GM21528 (cell line): Measurements from ENCODE around the gene CALM3.
"Not testable (repeated sequence)": the region's sequence is repeated elsewhere in the genome, so short reads cannot be mapped to it uniquely, and the experiment has no call there.

Experiments used
- ATAC-seq: cut with Tn5 transposase; IDR thresholded peaks from one replicate; pipeline ENCODE4 v1.9.1; 2021; ENCODE audit warnings: mild to moderate bottlenecking, moderate library complexity; ENCODE audit not compliant: unreplicated experiment, low FRiP score

The CALM3 gene

GRCh38 chr19:46601318-46602224, at the start of gene CALM3:
TSS of gene CALM3 (plus strand) at chr19:46601330. CDS start at chr19:46601435, 105 bp downstream.
- no peak for ATAC-seq

DNA sequence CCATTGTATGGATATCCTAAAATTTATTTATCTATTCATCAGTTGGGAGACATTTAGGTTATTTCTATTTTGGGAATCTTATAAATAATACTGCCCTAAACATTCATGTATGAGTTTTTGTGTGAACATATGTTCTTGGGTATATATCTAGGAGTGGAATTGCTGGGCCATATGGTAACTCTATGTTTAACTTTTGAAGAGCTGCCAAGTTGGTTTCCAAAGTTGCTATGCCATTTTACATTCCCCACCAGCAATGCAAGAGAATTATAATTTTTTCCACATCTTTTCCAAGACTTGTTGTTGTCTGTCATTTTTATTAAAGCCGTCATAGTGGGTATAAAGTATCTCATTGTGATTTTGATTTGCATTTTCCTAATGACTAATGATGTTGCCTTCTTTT, 48.2 kb upstream of the CALM3 start:
- no peak for ATAC-seq

GRCh38 chr19:46554161-46554560, 47.0 kb upstream of the CALM3 start:
- no peak for ATAC-seq

GRCh38 chr19:46555628-46556280, 45.4 kb upstream of the CALM3 start:
- ATAC-seq: no peak

DNA sequence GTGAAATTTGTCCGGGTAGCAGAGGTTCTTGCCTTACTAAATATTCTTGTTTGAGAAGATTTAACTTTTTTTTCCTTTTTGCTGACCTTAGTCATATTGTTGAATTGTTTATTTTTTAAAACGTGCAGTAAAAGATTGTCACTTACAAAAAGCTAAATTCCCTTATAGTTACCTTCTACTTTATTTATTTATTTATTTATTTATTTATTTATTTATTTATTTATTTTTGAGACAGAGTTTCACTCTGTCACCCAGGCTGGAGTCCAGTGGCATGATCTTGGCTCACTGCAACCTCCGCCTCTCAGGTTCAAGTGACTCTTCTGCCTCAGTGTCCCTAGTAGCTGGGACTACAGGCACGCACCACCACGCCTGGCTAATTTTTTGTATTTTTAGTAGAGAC, 44.7 kb upstream of the CALM3 start:
- ATAC-seq: not testable (repeated sequence)

GRCh38 chr19:46559203-46559602, 41.9 kb upstream of the CALM3 start:
- no peak for ATAC-seq

- ATAC-seq: not testable (repeated sequence)
These were observed 41.5 kb upstream of the CALM3 start for GRCh38 chr19:46559675-46560074.

DNA sequence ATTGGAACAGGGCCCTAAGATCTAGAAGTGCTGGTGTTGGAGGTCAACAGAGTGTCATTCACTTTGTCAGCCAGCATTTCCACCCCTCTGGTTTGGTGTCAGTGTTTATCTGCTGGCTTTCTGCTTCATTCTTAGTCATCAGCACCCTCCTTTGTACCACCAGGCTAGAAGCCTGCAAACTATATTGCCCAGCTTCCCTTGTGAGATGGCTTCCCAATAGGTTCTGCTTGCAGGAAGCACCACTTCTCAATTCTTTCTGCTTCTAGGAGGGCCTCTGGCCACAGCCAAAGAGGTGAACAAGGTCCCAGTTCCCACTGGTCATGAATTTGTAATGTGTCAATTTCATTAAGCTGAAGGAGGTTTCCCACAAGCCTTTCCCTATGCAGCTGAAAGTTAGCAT, 36.4 kb upstream of the CALM3 start:
- ATAC-seq: no peak

- no peak for ATAC-seq
These were observed 29.6 kb upstream of the CALM3 start for GRCh38 chr19:46571495-46571894.

DNA sequence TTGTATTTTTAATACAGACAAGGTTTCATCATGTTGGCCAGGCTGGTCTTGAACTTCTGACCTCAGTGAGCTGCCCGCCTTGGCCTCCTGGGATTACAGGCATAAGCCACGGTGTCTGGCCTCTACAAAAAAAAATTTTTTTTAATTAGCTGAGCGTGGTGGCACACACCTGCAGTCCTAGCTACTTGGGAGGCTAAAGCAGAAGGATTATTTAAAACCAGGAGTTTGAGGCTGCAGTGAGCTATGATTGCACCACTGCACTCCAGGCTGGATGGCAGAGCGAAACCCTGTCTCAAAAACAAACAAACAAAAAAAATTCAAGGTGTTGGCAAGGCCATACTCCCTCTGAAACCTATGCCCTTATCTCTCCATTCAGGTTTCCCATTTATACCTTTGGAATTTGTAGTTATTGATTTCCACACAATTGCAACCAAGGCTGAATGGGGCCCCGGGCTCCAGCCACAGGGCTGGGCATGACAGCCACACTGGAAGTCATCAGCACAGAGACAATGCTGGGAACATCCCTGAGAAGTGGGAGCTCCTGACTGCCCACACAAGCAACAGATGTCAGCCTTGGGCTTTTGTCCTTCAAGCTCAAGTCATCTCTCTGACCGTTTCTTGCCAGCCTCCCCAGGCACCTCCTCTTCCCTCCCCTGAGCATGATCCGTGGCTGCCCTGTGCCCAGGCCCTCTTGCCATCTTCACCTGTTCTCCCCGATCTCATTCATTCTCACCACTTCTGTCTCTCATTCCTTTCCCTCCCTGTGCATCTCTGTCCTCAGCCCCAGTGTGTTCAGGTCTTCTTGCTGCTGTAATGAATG, 27.2 kb upstream of the CALM3 start:
- ATAC-seq: no peak

DNA sequence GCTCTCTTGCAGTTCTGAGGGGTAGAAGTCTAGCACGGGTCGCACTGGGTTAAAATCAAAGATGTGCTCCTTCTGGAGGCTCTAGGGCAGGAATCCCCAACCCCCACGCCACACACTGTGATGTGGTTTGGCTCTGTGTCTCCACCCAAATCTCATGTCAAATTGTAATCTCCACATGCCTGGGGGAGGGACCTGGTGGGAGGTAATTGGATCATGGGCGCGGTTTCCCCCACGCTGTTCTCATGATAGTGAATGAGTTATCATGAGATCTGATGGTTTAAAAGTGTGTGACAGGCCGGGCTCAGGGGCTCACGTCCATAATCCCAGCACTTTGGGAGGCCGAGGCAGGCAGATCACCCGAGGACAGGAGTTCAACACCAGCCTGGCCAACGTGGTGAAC, 26.6 kb upstream of the CALM3 start:
- ATAC-seq: no peak

GRCh38 chr19:46578450-46578849, 22.7 kb upstream of the CALM3 start:
- ATAC-seq: no peak

DNA sequence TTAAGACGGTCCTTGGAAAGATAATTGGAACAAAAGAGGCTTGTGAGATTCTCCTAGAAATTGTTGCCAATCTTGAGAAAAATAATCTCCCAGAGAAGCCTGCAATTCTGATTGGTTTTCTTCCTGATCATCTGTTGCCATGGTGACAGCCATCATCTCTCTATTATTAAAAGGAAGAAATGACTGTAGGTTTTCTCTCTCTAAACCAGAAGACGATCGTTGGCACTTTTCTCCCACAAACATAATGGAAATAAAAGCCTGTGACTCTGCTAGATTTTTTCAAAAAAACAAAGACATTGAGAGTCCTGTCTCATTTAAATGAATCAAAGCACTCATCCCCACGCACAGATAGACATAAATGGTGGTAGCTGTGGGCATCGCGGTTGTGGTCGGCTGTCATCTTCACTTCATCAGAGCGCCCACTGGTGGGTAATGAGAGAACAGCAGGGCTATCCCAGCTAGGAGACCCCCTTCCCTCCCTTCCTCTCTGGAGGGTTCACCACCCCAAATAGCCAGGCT, 21.7 kb upstream of the CALM3 start:
- no peak for ATAC-seq

- ATAC-seq: no peak
These were observed 20.9 kb upstream of the CALM3 start for GRCh38 chr19:46580247-46580646.

DNA sequence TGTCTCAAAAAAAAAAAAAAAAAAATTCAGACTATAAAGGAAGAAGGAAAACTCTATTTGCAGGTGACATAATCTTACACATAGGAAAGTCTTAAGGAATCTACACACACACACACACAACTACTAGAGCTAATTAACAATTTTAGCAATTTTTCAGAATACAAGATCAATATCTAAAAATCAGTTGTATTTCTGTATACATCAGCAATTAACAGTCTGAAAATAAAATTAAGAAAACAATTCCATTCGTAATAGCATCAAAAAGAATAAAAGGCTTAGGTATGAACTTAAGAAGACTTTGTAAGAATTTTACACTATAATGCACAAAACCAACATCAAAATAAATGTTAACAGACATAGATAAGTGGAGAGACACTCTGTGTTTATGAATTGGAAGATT, 15.6 kb upstream of the CALM3 start:
- no peak for ATAC-seq

DNA sequence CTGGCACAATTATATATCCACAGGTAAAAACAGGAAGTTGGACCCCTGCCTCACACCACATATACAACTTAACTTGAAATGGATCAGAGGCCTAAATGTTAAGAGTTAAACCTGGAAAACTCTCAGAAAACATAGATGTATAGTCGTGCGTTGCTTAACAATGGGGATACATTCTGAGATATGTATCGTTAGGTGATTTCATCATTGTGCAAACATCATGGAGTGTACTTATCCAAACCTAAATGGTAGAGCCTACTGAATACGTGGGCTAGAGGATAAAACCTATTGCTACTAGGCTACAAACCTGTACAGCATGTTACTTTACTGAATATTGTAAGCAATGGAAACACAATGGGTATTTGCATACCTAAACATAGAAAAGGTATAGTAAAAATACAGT, 14.8 kb upstream of the CALM3 start:
- no peak for ATAC-seq

DNA sequence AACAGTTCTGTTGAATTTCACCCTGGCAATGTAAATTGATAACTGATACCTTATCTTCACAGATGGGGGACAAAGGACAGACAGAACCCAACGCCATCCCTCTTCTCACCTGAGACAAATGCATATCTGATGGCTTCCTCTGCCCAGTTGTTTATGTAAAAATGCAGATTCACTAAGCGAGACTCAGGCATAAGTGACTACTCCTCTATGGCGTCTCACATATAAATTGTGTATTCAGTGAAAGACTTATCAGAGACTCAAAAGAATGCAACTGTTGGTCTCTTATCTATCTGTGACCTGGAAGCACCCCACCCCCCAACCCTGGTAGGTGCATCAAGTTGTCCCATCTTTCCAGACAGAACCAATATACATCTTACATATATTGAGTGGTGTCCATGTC, 13.3 kb upstream of the CALM3 start:
- ATAC-seq: no peak

DNA sequence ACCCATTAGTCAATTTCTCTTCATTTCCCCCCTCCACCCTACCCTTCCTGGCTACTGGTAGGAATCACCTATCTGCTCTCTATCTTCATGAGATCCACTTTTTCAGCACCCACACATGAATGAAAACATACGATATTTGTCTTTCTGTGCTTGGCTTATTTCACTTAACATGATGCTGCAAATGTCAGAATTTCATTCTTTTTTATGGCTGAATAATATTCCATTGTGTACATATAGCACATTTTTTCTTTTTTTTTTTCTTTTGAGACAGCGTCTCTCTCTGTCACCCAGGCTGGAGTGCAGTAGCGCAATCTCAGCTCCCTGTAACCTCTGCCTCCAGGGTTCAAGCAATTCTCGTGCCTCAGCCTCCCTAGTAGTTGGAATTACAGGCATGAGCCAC, 9.9 kb upstream of the CALM3 start:
- ATAC-seq: no peak

DNA sequence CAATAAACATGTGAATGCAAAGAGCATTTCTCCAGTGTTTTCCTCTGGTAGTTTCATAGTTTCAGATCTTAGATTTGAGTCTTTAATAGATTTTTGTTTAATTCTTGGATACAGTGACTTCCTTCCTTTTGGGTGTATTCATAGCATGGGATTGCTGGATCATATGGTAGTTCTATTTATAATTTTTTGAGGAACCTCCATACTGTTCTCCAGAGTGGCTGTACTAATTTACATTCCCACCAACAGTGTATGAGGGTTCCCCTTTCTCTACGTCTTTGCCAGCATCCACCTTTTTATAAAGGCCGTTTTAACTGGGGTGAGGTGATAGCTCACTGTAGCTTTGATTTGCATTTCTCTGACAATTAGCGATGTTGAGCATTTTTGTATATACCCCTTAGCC, 9.3 kb upstream of the CALM3 start:
- no peak for ATAC-seq

GRCh38 chr19:46596008-46596407, 5.1 kb upstream of the CALM3 start:
- no peak for ATAC-seq

- no peak for ATAC-seq
These were observed 2.7 kb upstream of the CALM3 start for GRCh38 chr19:46598372-46598917.
